ENCODE data around the gene PPP2R1B.

- TF ChIP-seq TAF1 (IDR thresholded peaks at IDR 0.05; ENCODE audit: low read depth) (no peak), RAD21 (IDR thresholded peaks at IDR 0.05; ENCODE audit: low read depth) (no peak)
These were observed 39.9 kb downstream of the PPP2R1B start for GRCh38 chr11:111726301-111726713.
